K562 (cell line): ENCODE results near the gene ZNF628. TPM values are rescaled to one million over a fixed set of nuclear protein-coding genes. Genes with fewer than 3 reads are reported as not detected.

ENCODE experiments used
- BHLHE40 ChIP-seq: IDR thresholded peaks from 2 replicates; pipeline ENCODE4 v1.6.1; 2011; ENCODE audit warnings: low read length, improper control_type of control experiment
- ELF1 ChIP-seq: fragments of 200-800 bp; sonication (Bioruptor generic); IDR thresholded peaks from 2 replicates; pipeline ENCODE4 v1.6.1; 2016; ENCODE audit warnings: missing genetic modification characterization, missing compliant biosample characterization
- ESRRB ChIP-seq: fragments of 250-450 bp; sonication (Bioruptor Pico); IDR thresholded peaks from 2 replicates; pipeline ENCODE4 v1.5.0; 2020; ENCODE audit warnings: mild to moderate bottlenecking, moderate library complexity, borderline replicate concordance
- EWSR1 ChIP-seq: fragments of 450-650 bp; IDR thresholded peaks from 2 replicates; pipeline ENCODE4 v1.6.1; 2018; ENCODE audit warnings: borderline replicate concordance, mild to moderate bottlenecking, low read depth, moderate library complexity; ENCODE audit not compliant: partially characterized antibody
- HDAC1 ChIP-seq, 2 experiments: fragments of 450-650 bp; IDR thresholded peaks; 2 replicates each; pipeline ENCODE4 v1.6.1; 2016 to 2017; ENCODE audit warnings: inconsistent platforms in 1 of 2, mild to moderate bottlenecking in 1 of 2, moderate library complexity in 1 of 2
- MAFK ChIP-seq: IDR thresholded peaks from 2 replicates; pipeline ENCODE4 v1.6.1; 2011; ENCODE audit warnings: low read length, improper control_type of control experiment
- MEF2D ChIP-seq: conservative IDR thresholded peaks from 2 replicates; pipeline ENCODE4 v1.6.1; 2016; ENCODE audit warnings: low read depth, missing genetic modification characterization, missing compliant biosample characterization
- NR4A1 ChIP-seq, 2 experiments: fragments of 250-450 bp in 1 of 2; fragments of 450-650 bp in 1 of 2; sonication (Bioruptor Pico) in 1 of 2; IDR thresholded peaks; 2 replicates each; pipeline versions ENCODE4 v1.4.0 to v1.6.1; 2016 to 2020; ENCODE audit warnings: mild to moderate bottlenecking in 2 of 2, missing compliant biosample characterization in 1 of 2, missing genetic modification characterization in 1 of 2, moderate library complexity in 1 of 2
- SMARCA5 ChIP-seq: fragments of 450-650 bp; IDR thresholded peaks from 2 replicates; pipeline ENCODE4 v1.6.1; 2016
- SP2 ChIP-seq: IDR thresholded peaks from 2 replicates; pipeline ENCODE4 v1.6.1; 2011; ENCODE audit warnings: mild to moderate bottlenecking, low read depth, low read length, moderate library complexity; ENCODE audit not compliant: poor library complexity, severe bottlenecking; ENCODE audit errors: extremely low read depth
- STAT5A ChIP-seq: IDR thresholded peaks from 2 replicates; pipeline ENCODE4 v1.6.1; 2012; ENCODE audit warnings: low read length, inconsistent platforms, borderline replicate concordance
- TOE1 ChIP-seq, 2 experiments: fragments of 450-650 bp in 1 of 2; sonication (generic) in 1 of 2; formaldehyde crosslinking in 1 of 2; IDR thresholded peaks; 2 replicates each; pipeline versions ENCODE4 v1.7.1 to v1.8.0; 2016 to 2022; ENCODE audit warnings: borderline replicate concordance in 2 of 2, mild to moderate bottlenecking in 2 of 2, antibody characterized with exemption in 1 of 2, inconsistent platforms in 1 of 2, low read depth in 1 of 2, missing genetic modification reagents in 1 of 2, moderate library complexity in 1 of 2
- polyA plus RNA-seq, 8 experiments: library from polyadenylated mRNA; depleted of rRNA in 4 of 8; stranded (reverse) in 5 of 8; unstranded in 3 of 8; fragments of >200 nt; fragmentation: Nextera tagmentation in 2 of 8; fragmentation: Illumina TruSeq in 1 of 8; extraction: Ambion mirVana in 2 of 8; extraction: Trizol in 1 of 8; gene quantifications; 2 replicates each; pipeline versions ENCODE4 v1.2.1 to v1.2.3, GENCODE V29; 2011 to 2014; ENCODE audit warnings: inconsistent platforms in 1 of 8, missing spikeins in 1 of 8
- total RNA-seq, 7 experiments: library from RNA; depleted of rRNA in 6 of 7; stranded (reverse); fragments of >200 nt in 6 of 7; fragmentation: Illumina TruSeq in 2 of 7; extraction: Trizol in 2 of 7; gene quantifications; 2 replicates each; pipeline versions ENCODE4 v1.2.1 to v1.2.3, GENCODE V29; 2011 to 2021; ENCODE audit warnings: low replicate concordance in 1 of 7
- TF ChIP-seq, protein P1 (sequence below): fragments of 250-450 bp; sonication (Bioruptor Pico); IDR thresholded peaks from 2 replicates; pipeline ENCODE4 v1.8.0; 2021; ENCODE audit warnings: moderate library complexity, mild to moderate bottlenecking, inconsistent platforms
- TF ChIP-seq, protein P2 (sequence below): sonication (generic); formaldehyde crosslinking; IDR thresholded peaks from 2 replicates; pipeline ENCODE4 v1.8.0; 2022; ENCODE audit warnings: missing genetic modification reagents, mild to moderate bottlenecking, moderate library complexity, borderline replicate concordance
- TF ChIP-seq, protein P3 (sequence below): fragments of 150-350 bp; conservative IDR thresholded peaks from 2 replicates; pipeline ENCODE4 v1.6.1; 2014; ENCODE audit warnings: low read length
- TF ChIP-seq, protein P4 (sequence below), 2 experiments: fragments of 450-650 bp; conservative IDR thresholded peaks; 2 replicates each; pipeline ENCODE4 v1.6.1; 2017; ENCODE audit warnings: mild to moderate bottlenecking in 2 of 2, moderate library complexity in 2 of 2
- TF ChIP-seq, protein P5 (sequence below), 2 experiments: fragments of 450-650 bp in 1 of 2; sonication (generic) in 1 of 2; formaldehyde crosslinking; conservative IDR thresholded peaks; 2 replicates each; pipeline versions ENCODE4 v1.4.0 to v1.8.1; 2020 to 2022; ENCODE audit warnings: mild to moderate bottlenecking in 1 of 2, missing genetic modification reagents in 1 of 2

ZNF628 gene
- total and polyA plus RNA-seq, 9 of the 15 experiments (the other 6 are each of a cell fraction or from before 2014, with no cell fraction given) = 0.13 to 13.6 (median 2.2) TPM; not detected in 3

DNA sequence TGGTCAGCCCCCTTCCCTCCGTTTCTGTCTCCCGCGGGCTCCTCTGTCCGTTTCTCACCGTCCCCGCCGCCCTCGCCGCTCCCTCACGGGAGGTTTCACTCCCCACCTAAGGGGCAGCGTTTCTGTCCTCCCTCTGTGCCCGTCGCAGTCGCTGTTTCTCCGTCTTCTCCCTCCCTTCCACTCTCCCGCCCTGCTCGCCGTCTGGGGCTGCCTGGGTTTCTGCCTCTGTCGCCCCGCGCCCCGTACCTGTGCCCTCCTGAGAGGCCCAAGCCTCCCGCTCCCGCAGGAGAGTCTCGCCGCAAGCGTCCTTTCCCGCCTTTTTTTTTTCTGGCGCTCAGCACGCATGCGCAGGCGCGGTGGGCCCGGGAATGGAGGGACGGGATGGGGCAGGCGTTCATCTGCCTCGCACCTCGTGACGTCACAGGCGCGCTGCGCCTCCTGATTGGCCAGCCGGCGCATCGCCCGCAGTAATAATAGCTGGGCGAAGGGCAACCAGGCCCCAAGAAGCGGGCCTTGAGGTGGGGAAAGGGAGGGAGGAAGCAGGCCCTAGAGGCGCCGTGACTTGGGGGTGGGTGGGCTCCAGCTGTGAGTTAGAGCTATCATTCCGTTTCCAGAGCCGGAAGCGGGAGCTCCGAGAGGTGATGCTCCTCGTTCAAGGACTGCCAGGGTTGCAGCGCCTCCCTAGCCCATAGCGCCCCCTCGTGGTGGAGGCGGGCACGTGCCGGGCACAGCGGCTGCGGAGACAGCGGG is 27.3 kb downstream of the ZNF628 start (continued):
- TF ChIP-seq, protein P1, sequence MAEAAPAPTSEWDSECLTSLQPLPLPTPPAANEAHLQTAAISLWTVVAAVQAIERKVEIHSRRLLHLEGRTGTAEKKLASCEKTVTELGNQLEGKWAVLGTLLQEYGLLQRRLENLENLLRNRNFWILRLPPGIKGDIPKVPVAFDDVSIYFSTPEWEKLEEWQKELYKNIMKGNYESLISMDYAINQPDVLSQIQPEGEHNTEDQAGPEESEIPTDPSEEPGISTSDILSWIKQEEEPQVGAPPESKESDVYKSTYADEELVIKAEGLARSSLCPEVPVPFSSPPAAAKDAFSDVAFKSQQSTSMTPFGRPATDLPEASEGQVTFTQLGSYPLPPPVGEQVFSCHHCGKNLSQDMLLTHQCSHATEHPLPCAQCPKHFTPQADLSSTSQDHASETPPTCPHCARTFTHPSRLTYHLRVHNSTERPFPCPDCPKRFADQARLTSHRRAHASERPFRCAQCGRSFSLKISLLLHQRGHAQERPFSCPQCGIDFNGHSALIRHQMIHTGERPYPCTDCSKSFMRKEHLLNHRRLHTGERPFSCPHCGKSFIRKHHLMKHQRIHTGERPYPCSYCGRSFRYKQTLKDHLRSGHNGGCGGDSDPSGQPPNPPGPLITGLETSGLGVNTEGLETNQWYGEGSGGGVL (CRISPR knock-in tag) = no peak
- peak; percentile 69; the same call in 1 of the 2 replicates for TF ChIP-seq TOE1 (IDR thresholded peaks at IDR 0.05; ENCODE audit: borderline replicate concordance)
- TF ChIP-seq TOE1 (CRISPR knock-in tag; IDR thresholded peaks at IDR 0.05; ENCODE audit: borderline replicate concordance, low read depth) = peak; percentile 79; the same call in 1 of the 2 replicates
- TF ChIP-seq EWSR1 = no peak
- TF ChIP-seq STAT5A = no peak
- no peak for TF ChIP-seq HDAC1 (IDR thresholded peaks at IDR 0.05)
- peak; percentile 92 for TF ChIP-seq BHLHE40
- TF ChIP-seq SMARCA5 = no peak
- no peak for TF ChIP-seq MEF2D (tag)
- TF ChIP-seq ELF1 (tag) = peak; percentile 88
- no peak for TF ChIP-seq ESRRB (CRISPR knock-in tag)
- no peak for TF ChIP-seq MAFK
- TF ChIP-seq, protein P2, sequence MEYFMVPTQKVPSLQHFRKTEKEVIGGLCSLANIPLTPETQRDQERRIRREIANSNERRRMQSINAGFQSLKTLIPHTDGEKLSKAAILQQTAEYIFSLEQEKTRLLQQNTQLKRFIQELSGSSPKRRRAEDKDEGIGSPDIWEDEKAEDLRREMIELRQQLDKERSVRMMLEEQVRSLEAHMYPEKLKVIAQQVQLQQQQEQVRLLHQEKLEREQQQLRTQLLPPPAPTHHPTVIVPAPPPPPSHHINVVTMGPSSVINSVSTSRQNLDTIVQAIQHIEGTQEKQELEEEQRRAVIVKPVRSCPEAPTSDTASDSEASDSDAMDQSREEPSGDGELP (CRISPR knock-in tag) = peak; percentile 95
- TF ChIP-seq, protein P3, sequence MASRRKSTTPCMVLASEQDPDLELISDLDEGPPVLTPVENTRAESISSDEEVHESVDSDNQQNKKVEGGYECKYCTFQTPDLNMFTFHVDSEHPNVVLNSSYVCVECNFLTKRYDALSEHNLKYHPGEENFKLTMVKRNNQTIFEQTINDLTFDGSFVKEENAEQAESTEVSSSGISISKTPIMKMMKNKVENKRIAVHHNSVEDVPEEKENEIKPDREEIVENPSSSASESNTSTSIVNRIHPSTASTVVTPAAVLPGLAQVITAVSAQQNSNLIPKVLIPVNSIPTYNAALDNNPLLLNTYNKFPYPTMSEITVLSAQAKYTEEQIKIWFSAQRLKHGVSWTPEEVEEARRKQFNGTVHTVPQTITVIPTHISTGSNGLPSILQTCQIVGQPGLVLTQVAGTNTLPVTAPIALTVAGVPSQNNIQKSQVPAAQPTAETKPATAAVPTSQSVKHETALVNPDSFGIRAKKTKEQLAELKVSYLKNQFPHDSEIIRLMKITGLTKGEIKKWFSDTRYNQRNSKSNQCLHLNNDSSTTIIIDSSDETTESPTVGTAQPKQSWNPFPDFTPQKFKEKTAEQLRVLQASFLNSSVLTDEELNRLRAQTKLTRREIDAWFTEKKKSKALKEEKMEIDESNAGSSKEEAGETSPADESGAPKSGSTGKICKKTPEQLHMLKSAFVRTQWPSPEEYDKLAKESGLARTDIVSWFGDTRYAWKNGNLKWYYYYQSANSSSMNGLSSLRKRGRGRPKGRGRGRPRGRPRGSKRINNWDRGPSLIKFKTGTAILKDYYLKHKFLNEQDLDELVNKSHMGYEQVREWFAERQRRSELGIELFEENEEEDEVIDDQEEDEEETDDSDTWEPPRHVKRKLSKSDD = no peak
- TF ChIP-seq SP2 = no peak
- no peak for TF ChIP-seq NR4A1 (CRISPR knock-in tag; IDR thresholded peaks at IDR 0.05)
- no peak; the same call in 1 of the 2 replicates for TF ChIP-seq NR4A1 (tag; IDR thresholded peaks at IDR 0.05)
- TF ChIP-seq, protein P4, sequence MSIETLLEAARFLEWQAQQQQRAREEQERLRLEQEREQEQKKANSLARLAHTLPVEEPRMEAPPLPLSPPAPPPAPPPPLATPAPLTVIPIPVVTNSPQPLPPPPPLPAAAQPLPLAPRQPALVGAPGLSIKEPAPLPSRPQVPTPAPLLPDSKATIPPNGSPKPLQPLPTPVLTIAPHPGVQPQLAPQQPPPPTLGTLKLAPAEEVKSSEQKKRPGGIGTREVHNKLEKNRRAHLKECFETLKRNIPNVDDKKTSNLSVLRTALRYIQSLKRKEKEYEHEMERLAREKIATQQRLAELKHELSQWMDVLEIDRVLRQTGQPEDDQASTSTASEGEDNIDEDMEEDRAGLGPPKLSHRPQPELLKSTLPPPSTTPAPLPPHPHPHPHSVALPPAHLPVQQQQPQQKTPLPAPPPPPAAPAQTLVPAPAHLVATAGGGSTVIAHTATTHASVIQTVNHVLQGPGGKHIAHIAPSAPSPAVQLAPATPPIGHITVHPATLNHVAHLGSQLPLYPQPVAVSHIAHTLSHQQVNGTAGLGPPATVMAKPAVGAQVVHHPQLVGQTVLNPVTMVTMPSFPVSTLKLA (conservative IDR thresholded peaks at IDR 0.05) = peak; percentile 78 to 84
- TF ChIP-seq, protein P5, sequence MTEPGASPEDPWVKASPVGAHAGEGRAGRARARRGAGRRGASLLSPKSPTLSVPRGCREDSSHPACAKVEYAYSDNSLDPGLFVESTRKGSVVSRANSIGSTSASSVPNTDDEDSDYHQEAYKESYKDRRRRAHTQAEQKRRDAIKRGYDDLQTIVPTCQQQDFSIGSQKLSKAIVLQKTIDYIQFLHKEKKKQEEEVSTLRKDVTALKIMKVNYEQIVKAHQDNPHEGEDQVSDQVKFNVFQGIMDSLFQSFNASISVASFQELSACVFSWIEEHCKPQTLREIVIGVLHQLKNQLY (CRISPR knock-in tag; conservative IDR thresholded peaks at IDR 0.05) = peak in 1 of 2 experiments; percentile 97; a peak in 2 of 4 replicates
